ENCODE measurements around the gene ESR2. TPM values are rescaled to one million over a fixed set of nuclear protein-coding genes. Genes with fewer than 3 reads are reported as not detected.

The ESR2 gene
- total and polyA plus RNA-seq, 2 of the 8 experiments (the other 6 are each of a cell fraction or from before 2014, with no cell fraction given), result 0.19 to 0.23 TPM

GRCh38 chr14:64294672-64295413 is 672 bp upstream of the ESR2 start (continued):
- peak; percentile 70 for TF ChIP-seq CHD2 (IDR thresholded peaks at IDR 0.05; ENCODE audit: low read length)
- TF ChIP-seq GABPA (IDR thresholded peaks at IDR 0.05; ENCODE audit: borderline replicate concordance, insufficient read depth, low read length), result peak; percentile 26; the same call in 1 of the 2 replicates
- TF ChIP-seq EZH2 (IDR thresholded peaks at IDR 0.05; ENCODE audit: low read depth, low read length, severe bottlenecking), result no peak
- TF ChIP-seq SP1 (IDR thresholded peaks at IDR 0.05; ENCODE audit: low read depth, low read length), result no peak
- peak; percentile 23; the same call in 1 of the 2 replicates for TF ChIP-seq RFX5 (IDR thresholded peaks at IDR 0.05; ENCODE audit: borderline replicate concordance, low read depth, low read length)
- no peak for TF ChIP-seq BACH1 (IDR thresholded peaks at IDR 0.05; ENCODE audit: low read length)
- TF ChIP-seq ATF2 (IDR thresholded peaks at IDR 0.05; ENCODE audit: low read length), result no peak
- no peak for TF ChIP-seq TBP (IDR thresholded peaks at IDR 0.05; ENCODE audit: low read depth, low read length)
- TF ChIP-seq SUZ12 (IDR thresholded peaks at IDR 0.05; ENCODE audit: low read length), result peak; percentile 17; the same call in 1 of the 2 replicates
- TF ChIP-seq EP300 (IDR thresholded peaks at IDR 0.05; ENCODE audit: borderline replicate concordance in 1 of 2, low read depth in 2 of 2, low read length in 2 of 2), result 0 out of 3 replicates have a peak, but pooled peaks of 1 of the 2 experiments have one; percentile 25
- no peak for TF ChIP-seq TAF1 (IDR thresholded peaks at IDR 0.05; ENCODE audit: low read depth, low read length)
- TF ChIP-seq ZNF274 (IDR thresholded peaks at IDR 0.05; ENCODE audit: borderline replicate concordance, extremely low read depth, low read length), result no peak
- peak; percentile 18 for TF ChIP-seq NANOG (IDR thresholded peaks at IDR 0.05; ENCODE audit: insufficient read depth, low read depth, low read length, poor library complexity, severe bottlenecking)
- no peak for TF ChIP-seq USF2 (IDR thresholded peaks at IDR 0.05; ENCODE audit: low read length)
- no peak for TF ChIP-seq SIX5 (IDR thresholded peaks at IDR 0.05; ENCODE audit: low read depth, low read length)
- no peak for TF ChIP-seq HDAC2 (IDR thresholded peaks at IDR 0.05; ENCODE audit: borderline replicate concordance in 1 of 2, low read depth in 2 of 2, low read length in 2 of 2)
- TF ChIP-seq SP2 (IDR thresholded peaks at IDR 0.05; ENCODE audit: low read length), result no peak
- TF ChIP-seq MAX (IDR thresholded peaks at IDR 0.05), result peak; percentile 58
- peak; percentile 44; the same call in 1 of the 2 replicates for TF ChIP-seq JUND (IDR thresholded peaks at IDR 0.05; ENCODE audit: low read length)
- TF ChIP-seq YY1 (IDR thresholded peaks at IDR 0.05; ENCODE audit: low read depth, low read length), result 0 out of 2 replicates have a peak, but pooled peaks have one; percentile 30
